Ovary (tissue), 9 donors: ENCODE data around the gene FMNL2. TPM values are rescaled to one million over a fixed set of nuclear protein-coding genes. Genes with fewer than 3 reads are reported as not detected.

Experiments used
- DNase-seq, 5 donors: peaks; one replicate each; pipeline ENCODE4 v3.0.0-alpha.2; 2019 to 2020
- H3K27ac ChIP-seq, 2 donors: fragments of 200-600 bp; one replicate each; pipeline versions ENCODE4 v1.5.1 to v1.8.0; 2019 to 2022
- H3K27me3 ChIP-seq: fragments of 200-600 bp; one replicate; pipeline ENCODE4 v1.8.0; 2022
- H3K36me3 ChIP-seq: fragments of 200-600 bp; sonication (generic); one replicate; pipeline ENCODE4 v1.5.1; 2019
- H3K4me1 ChIP-seq: one replicate; pipeline ENCODE4 v1.8.1; 2013; ENCODE audit warnings: mild to moderate bottlenecking, moderate library complexity; ENCODE audit not compliant: insufficient read depth
- H3K4me3 ChIP-seq: fragments of 200-600 bp; sonication (generic); one replicate; pipeline ENCODE4 v1.5.1; 2017
- H3K9me3 ChIP-seq, 2 donors: fragments of 200-600 bp in 1 of 2; sonication (generic) in 1 of 2; one replicate each; pipeline versions ENCODE4 v1.5.1 to v1.8.1; 2013 to 2019; ENCODE audit warnings: mild to moderate bottlenecking in 1 of 2, moderate library complexity in 1 of 2
- CTCF ChIP-seq, 3 donors: fragments of 450-650 bp in 2 of 3; fragments of 200-600 bp in 1 of 3; IDR thresholded peaks; one replicate each; pipeline versions ENCODE4 v1.5.1 to v1.8.0; 2016 to 2022; ENCODE audit warnings: antibody characterized with exemption in 3 of 3, mild to moderate bottlenecking in 1 of 3
- EP300 ChIP-seq: sonication (generic); formaldehyde crosslinking; IDR thresholded peaks from one replicate; pipeline ENCODE4 v1.6.1; 2017; ENCODE audit warnings: antibody characterized with exemption
- POLR2A ChIP-seq: fragments of 450-650 bp; IDR thresholded peaks from one replicate; pipeline ENCODE4 v1.6.1; 2017; ENCODE audit warnings: antibody characterized with exemption, mild to moderate bottlenecking, moderate library complexity
- WGBS, 3 donors: extraction: QIAGEN DNeasy Blood & Tissue Kit in 1 of 3; methylation state at CpG; one replicate each; pipeline versions ENCODE4 v1.1.5 to v1.1.7; 2013 to 2017; 5-methylcytosine and 5-hydroxymethylcytosine counted together
- intact Hi-C, 4 donors: fragments of 100-400 bp; cut with DNase I; formaldehyde crosslinking; loops; one replicate each; pipeline versions ENCODE4 v1.11.0 to v1.15.1; 2022 to 2023
- polyA plus RNA-seq, 2 donors: library from polyadenylated mRNA; stranded (reverse); fragments of 200-250 nt in 1 of 2; fragments of 350-450 nt in 1 of 2; fragmentation: Illumina TruSeq in 1 of 2; extraction: RNeasy Lipid Tissue Mini Kit (QIAGEN cat#74804) in 1 of 2; gene quantifications; one replicate each; pipeline ENCODE4 v1.2.3, GENCODE V29; 2013 to 2014
- total RNA-seq, 7 donors: library from RNA; depleted of rRNA in 2 of 7; stranded (reverse); fragments of >200 nt in 2 of 7; fragmentation: NEBNext Ultra II Directional in 3 of 7; extraction: Animal tissue kit (Norgen Biotek cat#: 25700) in 3 of 7; gene quantifications; one replicate each; pipeline versions ENCODE4 v1.1.0 to v1.2.4, GENCODE V29; 2016 to 2023
- donor health status: DM: no; HTN: no; CAD: no; lungs with moderate emphysema.
- donor health status: DM: no; HTN: no; CAD: no.
- donor health status: Bipolar disorder and iron deficiency.
- donor health status: DM: yes; HTN: yes; CAD: no.
- donor health status: DM: no; HTN: no; CAD: no.
- donor health status: DM: yes; HTN: yes; CAD: no.

FMNL2 gene
- total and polyA plus RNA-seq, 9 donors: 30.3 to 89.1 (median 51.3) TPM

DNA sequence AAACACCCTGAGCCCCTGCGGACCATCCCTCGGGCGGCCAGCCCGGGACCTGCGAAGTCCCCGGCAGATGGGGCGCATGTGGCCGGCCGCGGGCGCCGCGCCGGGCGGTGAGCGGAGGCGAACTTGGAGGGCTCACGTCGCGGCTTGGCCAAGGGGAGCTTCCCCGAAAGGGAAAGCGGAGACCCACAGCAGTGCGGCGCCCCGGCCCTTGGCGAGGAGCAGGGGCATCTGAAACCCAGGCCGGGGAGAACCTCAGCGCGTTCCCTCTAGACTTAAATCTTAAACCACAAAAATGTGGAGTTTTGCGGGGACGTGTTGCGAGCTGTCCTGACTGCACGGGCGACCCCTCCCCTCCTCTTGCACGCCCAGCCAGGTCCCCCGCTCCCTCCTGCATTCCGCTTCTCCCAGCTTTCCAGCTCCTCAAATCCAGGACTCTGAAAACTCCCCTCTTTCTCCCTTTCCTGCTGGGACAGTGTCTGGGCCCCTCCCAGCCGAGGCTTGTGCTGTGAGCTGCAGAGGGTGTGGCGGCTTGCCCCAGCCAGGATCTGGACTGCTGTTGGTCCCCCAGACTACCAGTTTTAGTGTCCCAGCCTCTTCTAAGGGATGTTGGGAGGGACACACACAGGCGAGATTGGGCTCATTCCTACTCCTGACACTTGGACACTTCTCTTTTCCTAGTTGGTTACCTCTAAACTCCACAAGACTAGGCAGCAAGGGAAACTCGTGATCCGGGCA lies 1.3 kb downstream of the FMNL2 start:
- peak; percentile 59 to 74 (median 67) for DNase-seq

GRCh38 chr2:152336854-152337510 lies 2.0 kb downstream of the FMNL2 start:
- intact Hi-C loops: loop anchor here in 3 of 4 donors (5.0 to 10.0 kb wide), 5 partner anchors 128 to 308 kb away; no protein-coding TSS in a partner anchor
- peak; percentile 35 to 53 (median 48) for DNase-seq
- Histone ChIP-seq H3K9me3 (no peaks in the 10 kb centered on the region), H3K4me1 (peaks cover 10% of the 10 kb centered on the region), H3K36me3 (no peaks in the 10 kb centered on the region), H3K27ac (peak overlapping the region; percentile 83 to 89), H3K27me3 (no peaks in the 10 kb centered on the region), H3K4me3 (peak overlapping the region; percentile 89)
- 5 to 10% (median 7%) methylated on average over 12 of the region's 12 CpGs for WGBS, 3 donors
- TF ChIP-seq CTCF (IDR thresholded peaks at IDR 0.05) (no peak), POLR2A (no peak), EP300 (no peak)

More for the DNA sequence above, 1.3 kb downstream of the FMNL2 start:
- H3K27me3 ChIP-seq: no peaks in the 10 kb centered on the region
- peak overlapping the region; percentile 83 to 89 for H3K27ac ChIP-seq
- intact Hi-C loops: loop anchor here in 3 of 4 donors (5.0 to 10.0 kb wide), 5 partner anchors 129 to 309 kb away; no protein-coding TSS in a partner anchor
- H3K4me3 ChIP-seq: peak overlapping the region; percentile 89
- 0 to 1% (median 1%) methylated on average over 39 to 42 of the region's 42 CpGs for WGBS, 3 donors
- TF ChIP-seq EP300: no peak
- no peak for TF ChIP-seq POLR2A
- TF ChIP-seq CTCF (IDR thresholded peaks at IDR 0.05): no peak
- no peaks in the 10 kb centered on the region for H3K9me3 ChIP-seq
- peaks cover 9% of the 10 kb centered on the region for H3K4me1 ChIP-seq
- H3K36me3 ChIP-seq: no peaks in the 10 kb centered on the region

DNA sequence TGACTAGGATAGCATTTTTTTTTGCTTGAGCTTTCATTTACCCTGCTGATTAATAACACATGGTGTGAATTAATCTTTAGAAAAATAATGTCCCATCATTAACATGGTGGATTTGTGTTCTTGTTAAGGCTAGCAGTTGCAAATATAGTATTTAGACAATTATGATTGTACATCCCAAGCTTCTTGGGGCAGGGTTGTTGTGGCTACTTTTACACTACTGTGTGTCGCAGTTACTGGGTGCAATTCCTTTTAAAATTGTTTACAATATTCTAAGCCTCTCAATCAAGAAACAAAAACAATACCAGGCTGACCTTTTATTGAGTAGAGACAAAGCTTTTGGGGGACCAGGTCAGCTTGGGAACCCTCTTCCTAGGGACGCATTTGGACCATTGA lies 2.5 kb downstream of the FMNL2 start:
- H3K27ac ChIP-seq: no peak overlapping the region
- peaks cover 11% of the 10 kb centered on the region for H3K4me1 ChIP-seq
- DNase-seq: no peak
- H3K36me3 ChIP-seq: no peaks in the 10 kb centered on the region
- TF ChIP-seq EP300 (no peak), CTCF (IDR thresholded peaks at IDR 0.05) (no peak), POLR2A (no peak)
- intact Hi-C loops: loop anchor here in 3 of 4 donors (5.0 to 10.0 kb wide), 5 partner anchors 127 to 307 kb away; no protein-coding TSS in a partner anchor
- no peaks in the 10 kb centered on the region for H3K27me3 ChIP-seq
- no peak overlapping the region for H3K4me3 ChIP-seq
- no peaks in the 10 kb centered on the region for H3K9me3 ChIP-seq
- 37 to 73% (median 43%) methylated on average over 2 of the region's 2 CpGs for WGBS, 3 donors

GRCh38 chr2:152339556-152340286 lies 4.7 kb downstream of the FMNL2 start:
- no peaks in the 10 kb centered on the region for H3K9me3 ChIP-seq
- DNase-seq: no peak
- no peak overlapping the region for H3K27ac ChIP-seq
- H3K36me3 ChIP-seq: no peaks in the 10 kb centered on the region
- no peak for TF ChIP-seq CTCF (IDR thresholded peaks at IDR 0.05)
- TF ChIP-seq POLR2A: no peak
- no peak for TF ChIP-seq EP300
- H3K4me3 ChIP-seq: no peak overlapping the region
- intact Hi-C loops: loop anchor here in 3 of 4 donors (5.0 to 10.0 kb wide), 5 partner anchors 125 to 305 kb away; no protein-coding TSS in a partner anchor
- H3K4me1 ChIP-seq: peaks cover 14% of the 10 kb centered on the region
- WGBS, 3 donors: 81 to 87% (median 86%) methylated on average over 2 of the region's 2 CpGs
- H3K27me3 ChIP-seq: no peaks in the 10 kb centered on the region
